HG03520 (cell line): ENCODE data around the gene DHRS1.
"Not testable (repeated sequence)": the region's sequence is repeated elsewhere in the genome, so short reads cannot be mapped to it uniquely, and the experiment has no call there.

Experiments used
- ATAC-seq: cut with Tn5 transposase; IDR thresholded peaks from one replicate; pipeline ENCODE4 v1.9.1; 2021; ENCODE audit warnings: mild to moderate bottlenecking, moderate library complexity; ENCODE audit not compliant: unreplicated experiment

DHRS1 gene

GRCh38 chr14:24252289-24253124, 47.1 kb downstream of the DHRS1 start:
- no peak for ATAC-seq

- no peak for ATAC-seq
Observed at GRCh38 chr14:24251880-24252288, 47.7 kb downstream of the DHRS1 start.

DNA sequence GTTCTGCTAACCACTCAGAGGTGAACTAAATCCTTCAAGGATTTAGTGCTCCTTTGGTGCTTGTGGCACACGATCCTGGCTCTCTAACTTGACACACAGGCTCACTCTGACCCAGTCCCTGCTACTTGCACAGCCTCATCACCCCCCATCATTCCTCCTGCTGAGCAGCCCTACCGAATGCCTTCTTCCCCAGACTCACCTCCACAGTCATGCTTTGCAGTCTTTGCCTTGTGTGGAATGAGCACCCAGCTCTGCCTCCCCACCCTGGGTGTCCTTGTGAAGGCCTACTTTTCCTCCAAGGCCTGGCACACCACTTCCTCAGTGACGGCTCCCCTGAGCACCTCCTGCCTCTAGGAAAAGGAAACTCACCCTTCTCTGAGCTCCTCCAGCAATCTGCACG, 49.2 kb downstream of the DHRS1 start:
- no peak for ATAC-seq

DNA sequence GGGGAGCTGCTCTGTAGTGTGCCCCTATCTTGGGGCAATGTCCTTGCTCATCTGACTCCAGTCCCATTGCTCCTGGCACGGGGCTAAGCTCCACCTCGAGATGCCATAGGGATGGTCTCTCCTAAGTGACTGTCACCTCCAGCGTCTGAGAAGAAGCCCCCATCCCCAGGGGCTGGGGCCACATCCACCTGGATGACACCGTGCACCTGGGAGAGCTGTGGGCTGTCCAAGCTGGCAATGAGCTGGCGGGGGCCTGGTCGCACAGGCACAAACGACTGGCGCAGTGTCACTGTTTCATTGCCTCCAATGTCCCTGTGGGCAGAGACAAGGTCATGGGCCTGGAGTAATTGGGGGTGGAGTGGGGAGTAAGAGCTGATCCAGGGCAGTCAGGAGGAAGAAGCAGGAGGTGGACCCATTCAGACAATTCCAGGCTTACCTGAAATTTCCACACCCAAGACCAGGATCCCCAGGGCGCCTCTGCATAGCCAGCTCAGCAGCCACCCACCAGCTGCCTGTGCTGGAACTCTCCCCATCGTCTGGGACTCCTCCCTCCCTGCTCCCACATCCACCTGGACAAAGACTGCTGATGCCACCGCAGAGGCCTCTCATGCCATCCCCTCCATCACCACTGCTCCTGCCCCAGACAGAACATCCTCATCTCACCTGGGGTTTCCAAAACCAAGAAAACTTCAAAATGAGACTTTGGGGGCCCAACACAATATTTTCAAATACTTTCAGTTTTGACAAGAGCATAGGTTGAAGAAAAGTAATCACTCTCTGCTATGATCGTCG, 50.2 kb downstream of the DHRS1 start:
- no peak for ATAC-seq

DNA sequence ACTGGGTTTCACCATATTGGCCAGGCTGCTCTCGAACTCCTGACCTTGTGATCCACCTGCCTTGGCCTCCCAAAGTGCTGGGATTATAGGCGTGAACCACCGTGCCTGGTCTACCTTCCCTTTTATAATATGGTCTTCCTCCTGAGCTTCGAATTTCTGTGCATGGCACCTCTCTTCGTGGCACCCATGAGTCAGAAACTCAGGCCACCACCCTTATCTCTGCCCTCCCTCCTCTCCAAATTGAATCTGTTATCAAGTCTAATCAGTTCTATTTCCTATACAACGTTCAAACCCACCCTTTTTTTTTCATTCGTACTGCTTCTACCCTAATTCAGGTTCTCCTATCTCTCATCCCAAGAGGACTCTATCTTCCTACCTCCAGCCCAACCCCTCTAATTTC, 52.2 kb downstream of the DHRS1 start:
- ATAC-seq: no peak

GRCh38 chr14:24246765-24247212, 52.8 kb downstream of the DHRS1 start:
- ATAC-seq: no peak

GRCh38 chr14:24245350-24245749, 54.2 kb downstream of the DHRS1 start:
- not testable (repeated sequence) for ATAC-seq

GRCh38 chr14:24243336-24243836, 56.2 kb downstream of the DHRS1 start:
- ATAC-seq: no peak

GRCh38 chr14:24241829-24242443, 57.6 kb downstream of the DHRS1 start:
- peak; percentile 69 for ATAC-seq
